NCI-H1417 treated with DMSO at 0.1 percent for 48 hours (cell line): ENCODE data around the gene TMEM164.

Source experiments
- DNase-seq: peaks from one replicate; lab custom pipeline; 2025; lab: John Stamatoyannopoulos, UW

TMEM164 gene

DNA sequence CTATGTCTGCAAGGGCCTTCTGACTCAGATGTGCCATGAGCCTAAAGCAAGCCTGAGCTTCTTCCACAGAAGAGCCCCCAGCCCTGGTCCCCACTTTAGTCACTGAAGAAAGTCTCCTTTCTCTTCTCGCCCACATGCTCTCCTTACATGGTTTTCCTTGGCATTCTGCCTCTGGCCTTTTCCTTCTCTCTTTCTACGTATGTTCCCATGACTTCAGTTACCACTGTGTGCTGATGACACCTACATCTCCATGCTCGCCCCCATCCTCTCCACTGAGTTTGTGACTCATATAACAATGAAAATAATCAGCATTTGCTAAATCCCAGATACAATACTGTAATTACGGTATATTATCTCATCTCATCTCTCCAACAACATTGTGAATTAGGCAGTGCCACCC, 165.7 kb downstream of the TMEM164 start:
- DNase-seq = no peak

DNA sequence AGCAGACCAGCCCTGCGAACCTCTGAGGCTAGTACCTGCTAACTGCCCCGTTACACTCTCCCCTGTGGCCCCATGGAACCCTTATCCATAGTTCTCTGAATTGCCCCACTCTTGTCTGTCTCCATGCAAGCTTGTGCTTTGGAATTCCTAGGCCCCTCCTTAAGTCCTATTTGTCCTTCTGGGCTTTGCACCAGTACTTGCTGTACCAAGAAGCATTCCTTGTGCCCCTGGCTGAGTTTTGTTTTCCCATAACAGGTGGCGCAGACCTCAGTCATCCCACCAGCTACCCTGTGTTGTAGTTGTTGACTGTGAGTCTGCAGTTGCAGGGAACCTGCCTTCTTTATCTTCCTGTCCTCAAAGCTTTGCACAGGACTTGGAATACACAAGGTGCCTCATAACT, 167.1 kb downstream of the TMEM164 start:
- DNase-seq = no peak

- no peak for DNase-seq
Observed at GRCh38 chrX:110171442-110171841, 168.5 kb downstream of the TMEM164 start.

- no peak for DNase-seq
Observed at GRCh38 chrX:110172215-110172614, 169.3 kb downstream of the TMEM164 start.

DNA sequence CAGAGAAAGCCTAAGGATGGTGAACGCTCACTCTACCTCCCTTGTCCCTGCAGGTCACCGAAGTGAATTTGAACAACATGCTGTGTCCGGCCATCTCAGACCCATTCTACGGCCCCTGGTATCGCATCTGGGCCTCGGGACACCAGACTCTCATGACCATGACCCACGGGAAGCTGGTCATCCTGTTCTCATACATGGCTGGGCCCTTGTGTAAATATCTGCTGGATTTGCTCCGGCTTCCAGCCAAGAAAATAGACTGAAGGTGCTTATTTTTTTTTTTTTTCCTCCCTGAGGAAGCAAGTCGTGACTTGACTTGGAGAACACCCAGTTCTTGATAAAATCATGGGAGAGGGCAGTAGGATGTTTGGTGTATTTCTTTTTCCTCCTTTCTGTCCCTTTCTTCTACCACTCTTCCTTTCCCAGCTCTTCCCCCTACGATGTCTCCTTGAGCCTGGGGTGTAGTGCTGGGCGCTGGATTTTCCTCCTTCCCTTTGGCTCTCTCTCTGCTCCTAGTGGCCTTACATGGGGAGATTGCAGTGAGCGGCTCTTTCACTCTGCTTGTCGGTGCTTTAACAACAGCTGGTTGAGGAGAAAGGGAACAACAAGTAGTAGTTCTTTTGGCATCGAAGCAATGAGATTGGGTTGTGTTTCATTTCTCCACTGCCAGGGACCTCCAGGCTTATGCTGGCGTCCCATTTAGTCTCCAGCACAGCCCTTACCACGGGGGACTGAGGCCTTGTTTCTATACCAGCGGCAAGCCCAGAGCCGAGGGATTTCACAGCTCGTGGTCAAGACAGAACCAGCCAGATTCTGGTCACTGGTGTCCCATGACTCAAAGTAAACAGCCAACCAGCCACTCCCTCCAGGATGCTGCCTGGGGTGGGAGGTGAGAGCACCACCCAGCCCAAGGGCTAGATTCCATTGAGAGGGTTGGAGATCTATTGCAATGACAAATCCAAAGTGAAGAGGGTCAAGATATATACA, 170.6 kb downstream of the TMEM164 start:
- no peak for DNase-seq

- DNase-seq = no peak
Observed at GRCh38 chrX:110175146-110175545, 172.2 kb downstream of the TMEM164 start.

DNA sequence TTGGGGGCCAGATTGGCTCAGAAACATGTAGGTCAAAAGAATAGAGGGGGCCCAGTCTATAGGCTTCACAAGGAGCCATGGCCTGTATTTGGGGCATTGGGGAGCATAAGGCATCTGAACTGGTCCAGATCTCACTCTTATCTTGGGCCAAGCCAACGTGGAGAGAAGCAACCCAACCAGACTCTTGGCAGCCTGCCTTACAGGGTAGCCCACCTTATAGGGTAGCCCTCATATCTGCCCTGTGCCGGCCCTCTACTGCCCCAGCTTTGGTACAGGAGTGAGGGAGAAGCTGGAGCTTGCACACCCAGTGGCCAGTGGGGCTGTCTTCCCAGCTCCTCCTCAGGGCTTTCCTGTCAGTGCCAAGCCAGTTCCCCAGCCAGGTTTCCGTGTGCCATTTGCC, 172.8 kb downstream of the TMEM164 start:
- no peak for DNase-seq

DNA sequence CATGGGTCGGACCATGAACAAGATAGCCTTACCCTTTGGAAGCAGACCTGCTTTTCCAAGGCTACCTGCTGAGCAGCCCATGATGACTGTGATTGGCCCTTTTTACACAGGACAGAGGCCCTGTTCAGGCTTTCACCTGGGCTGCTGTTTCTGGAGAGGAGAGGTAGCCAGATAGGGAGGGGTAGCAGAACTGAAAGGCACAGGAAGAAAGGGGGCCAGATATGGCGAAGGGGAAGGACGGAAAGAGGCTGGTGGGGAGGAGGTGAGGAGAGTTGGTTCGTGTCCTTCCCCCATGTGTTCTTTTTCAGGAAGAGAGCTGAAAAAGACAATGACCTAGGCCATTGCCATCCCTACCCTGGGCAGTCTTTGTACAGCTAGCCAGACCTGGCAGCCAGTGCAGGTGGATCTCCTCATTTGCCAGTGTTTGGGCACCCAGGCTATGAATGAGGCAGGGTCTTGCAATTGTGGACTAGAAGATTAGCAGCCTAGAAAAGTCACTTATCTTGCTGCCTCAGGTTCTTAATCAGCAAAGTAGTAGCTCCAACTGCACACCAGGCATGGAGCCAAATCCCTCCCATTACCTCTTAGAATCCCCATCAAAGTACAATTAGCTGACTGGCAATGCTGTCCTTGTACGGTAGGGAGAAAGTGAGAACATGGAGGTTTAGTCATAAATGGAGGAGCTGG, 175.4 kb downstream of the TMEM164 start:
- DNase-seq = no peak

GRCh38 chrX:110180176-110180927, 177.4 kb downstream of the TMEM164 start:
- DNase-seq = no peak

DNA sequence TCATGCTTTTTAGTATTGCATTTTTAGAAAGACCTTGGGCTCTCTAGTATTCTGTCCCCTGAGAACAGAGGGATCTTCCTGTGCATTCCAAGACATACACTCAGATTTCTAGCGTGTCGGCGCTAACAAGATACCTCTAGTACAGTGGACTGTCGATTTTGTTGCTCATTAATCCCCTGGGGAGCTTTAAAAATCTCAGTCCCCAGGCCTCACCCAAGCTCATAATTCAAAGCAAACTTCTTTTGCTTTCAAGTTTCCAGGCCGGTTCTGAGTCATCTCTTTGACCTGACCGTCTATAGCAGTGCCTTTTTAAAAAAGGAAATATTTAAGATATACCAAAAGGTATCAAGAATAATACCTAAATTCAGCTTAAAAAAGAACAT, 178.0 kb downstream of the TMEM164 start:
- no peak for DNase-seq

GRCh38 chrX:110181459-110182137, 178.7 kb downstream of the TMEM164 start:
- no peak for DNase-seq

GRCh38 chrX:110182362-110182761, 179.4 kb downstream of the TMEM164 start:
- DNase-seq = no peak

GRCh38 chrX:110182865-110183264, 180.0 kb downstream of the TMEM164 start:
- no peak for DNase-seq

DNA sequence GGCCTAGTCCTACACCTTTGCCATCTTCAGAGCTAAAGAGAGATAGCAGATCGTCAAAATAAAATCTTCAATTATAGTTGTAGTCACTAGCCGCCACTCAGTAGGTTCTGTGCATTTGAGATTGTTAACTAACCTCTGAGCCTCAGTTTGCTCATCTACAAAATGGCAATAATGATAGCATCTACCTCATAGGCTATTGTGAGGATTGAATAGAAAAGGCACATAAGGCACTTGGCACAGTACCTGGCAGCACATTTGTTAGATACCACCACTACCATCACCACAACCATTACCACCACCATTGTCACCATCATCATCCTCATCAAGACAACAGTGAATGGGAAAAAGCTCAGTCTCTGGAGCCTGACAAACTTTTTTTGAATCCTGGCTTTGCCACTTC, 180.4 kb downstream of the TMEM164 start:
- no peak for DNase-seq

DNA sequence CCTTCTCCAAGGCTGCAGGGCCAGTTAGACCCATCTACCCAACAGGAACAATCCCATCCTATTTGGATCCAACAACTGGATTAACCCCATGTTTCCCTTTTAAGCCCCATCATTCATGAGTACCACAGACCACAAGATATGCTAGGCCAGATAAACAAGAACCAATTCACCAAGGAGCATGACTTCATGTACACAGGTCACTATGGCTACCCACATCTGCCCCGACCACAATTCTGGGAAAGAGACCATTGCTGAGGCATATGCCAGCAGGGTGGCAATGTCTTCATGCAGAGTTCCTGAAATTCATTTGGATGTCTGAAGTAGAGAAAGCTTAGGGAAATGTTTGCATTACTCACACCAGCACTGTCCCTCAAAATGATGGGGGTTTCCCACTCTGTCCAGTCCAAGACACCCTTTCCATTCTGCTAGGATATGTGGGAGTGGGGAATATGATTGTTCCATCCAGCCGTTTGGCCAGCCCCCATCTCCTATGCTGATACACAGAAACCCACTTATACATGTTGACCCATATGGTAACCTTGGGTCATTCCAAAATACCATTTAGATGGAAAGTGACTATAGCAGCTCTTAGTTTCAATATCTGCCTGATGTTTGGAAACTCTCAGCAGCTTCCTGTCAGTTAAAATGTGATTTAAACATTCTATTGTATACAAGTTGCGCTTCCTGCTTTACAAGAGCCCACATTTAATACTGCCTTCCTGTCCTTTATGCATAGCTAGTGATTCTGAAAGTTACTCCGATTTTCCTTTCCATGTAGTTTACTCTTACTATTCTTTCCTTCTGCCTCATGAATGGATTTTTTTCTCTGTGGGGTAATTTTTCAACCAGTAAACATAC, 186.0 kb downstream of the TMEM164 start:
- DNase-seq = no peak

- no peak for DNase-seq
Observed at GRCh38 chrX:110192516-110192915, 189.6 kb downstream of the TMEM164 start.

DNA sequence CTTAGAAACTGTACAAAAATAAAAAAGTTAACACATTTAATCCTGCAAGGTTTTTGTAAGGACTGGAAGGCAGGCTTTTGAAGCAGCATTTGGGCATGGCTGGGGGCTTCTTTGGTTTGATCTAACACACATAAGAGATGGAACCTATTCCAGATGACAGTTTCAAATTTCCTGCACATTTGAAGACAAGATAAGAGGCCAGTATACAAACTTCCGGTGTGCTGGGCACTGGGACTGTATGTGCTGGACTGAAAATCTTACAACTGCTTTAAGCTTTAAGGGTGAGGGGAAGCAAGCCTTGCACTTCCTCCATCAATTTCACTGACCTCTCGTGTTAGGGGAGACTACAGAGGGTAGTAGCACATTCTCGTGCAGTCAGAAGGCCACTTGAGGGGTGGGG, 192.1 kb downstream of the TMEM164 start:
- DNase-seq = no peak

- no peak for DNase-seq
Observed at GRCh38 chrX:110201799-110202198, 198.9 kb downstream of the TMEM164 start.

GRCh38 chrX:110204986-110205385, 202.1 kb downstream of the TMEM164 start:
- DNase-seq = no peak

GRCh38 chrX:110208092-110208491, 205.2 kb downstream of the TMEM164 start:
- no peak for DNase-seq
